ENCODE results near the gene ZNF761.
A peak's percentile ranks its signal among the peaks of the same experiment; 100 is the strongest.
"Not testable (repeated sequence)": the region's sequence is repeated elsewhere in the genome, so short reads cannot be mapped to it uniquely, and the experiment has no call there.

Gene ZNF761

DNA sequence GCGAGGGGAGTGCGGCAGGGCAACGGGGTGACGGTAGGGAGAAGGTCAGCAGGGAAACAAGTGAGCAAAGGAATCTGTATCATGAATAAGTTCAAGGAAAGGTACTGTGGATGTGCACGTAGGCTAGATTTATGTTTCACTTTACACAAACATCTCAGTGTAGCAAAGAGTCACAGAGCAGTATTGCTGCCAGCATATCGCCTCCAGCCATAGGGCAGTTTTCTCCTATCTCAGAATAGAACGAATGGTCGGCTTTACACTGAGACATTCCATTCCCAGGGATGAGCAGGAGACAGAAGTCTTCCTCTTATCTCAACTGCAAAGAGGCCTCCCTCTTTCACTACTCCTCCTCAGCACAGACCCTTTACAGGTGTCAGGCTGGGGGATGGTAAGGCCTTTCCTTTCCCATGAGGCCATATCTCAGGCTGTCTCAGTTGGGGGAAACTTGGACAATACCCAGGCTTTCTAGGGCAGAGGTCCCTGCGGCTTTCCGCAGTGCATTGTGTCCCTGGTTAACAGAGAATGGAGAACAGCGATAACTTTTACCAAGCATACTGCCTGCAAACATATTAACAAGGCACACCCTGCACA lies 28.4 kb downstream of the ZNF761 start:
- DNase-seq = not testable (repeated sequence)

GRCh38 chr19:53461866-53462265 lies 30.1 kb downstream of the ZNF761 start:
- DNase-seq = no peak

DNA sequence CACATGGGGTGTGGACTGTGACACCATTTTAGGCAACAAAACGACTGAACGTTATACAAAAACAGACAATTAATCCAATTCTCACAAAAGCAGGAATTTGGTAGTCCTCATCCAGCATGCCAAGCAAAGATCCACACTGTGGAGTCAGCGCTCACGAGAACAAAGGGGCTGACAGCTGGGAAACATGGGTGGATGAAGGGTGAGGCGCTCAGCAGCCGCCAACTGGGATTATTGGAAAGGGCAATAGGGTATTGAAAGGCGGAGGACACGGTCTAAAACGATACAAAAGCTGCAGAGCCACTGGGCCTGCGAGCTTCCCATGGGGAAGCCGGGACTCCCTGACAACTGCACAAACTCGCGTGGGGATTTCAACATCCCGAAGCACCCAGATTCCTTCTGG lies 31.1 kb downstream of the ZNF761 start:
- DNase-seq = no peak

- no peak for DNase-seq
Observed at GRCh38 chr19:53463263-53463662, 31.5 kb downstream of the ZNF761 start.

GRCh38 chr19:53466726-53467484 lies 35.1 kb downstream of the ZNF761 start:
- peak in 1 of 2 donors; percentile 11 for DNase-seq

DNA sequence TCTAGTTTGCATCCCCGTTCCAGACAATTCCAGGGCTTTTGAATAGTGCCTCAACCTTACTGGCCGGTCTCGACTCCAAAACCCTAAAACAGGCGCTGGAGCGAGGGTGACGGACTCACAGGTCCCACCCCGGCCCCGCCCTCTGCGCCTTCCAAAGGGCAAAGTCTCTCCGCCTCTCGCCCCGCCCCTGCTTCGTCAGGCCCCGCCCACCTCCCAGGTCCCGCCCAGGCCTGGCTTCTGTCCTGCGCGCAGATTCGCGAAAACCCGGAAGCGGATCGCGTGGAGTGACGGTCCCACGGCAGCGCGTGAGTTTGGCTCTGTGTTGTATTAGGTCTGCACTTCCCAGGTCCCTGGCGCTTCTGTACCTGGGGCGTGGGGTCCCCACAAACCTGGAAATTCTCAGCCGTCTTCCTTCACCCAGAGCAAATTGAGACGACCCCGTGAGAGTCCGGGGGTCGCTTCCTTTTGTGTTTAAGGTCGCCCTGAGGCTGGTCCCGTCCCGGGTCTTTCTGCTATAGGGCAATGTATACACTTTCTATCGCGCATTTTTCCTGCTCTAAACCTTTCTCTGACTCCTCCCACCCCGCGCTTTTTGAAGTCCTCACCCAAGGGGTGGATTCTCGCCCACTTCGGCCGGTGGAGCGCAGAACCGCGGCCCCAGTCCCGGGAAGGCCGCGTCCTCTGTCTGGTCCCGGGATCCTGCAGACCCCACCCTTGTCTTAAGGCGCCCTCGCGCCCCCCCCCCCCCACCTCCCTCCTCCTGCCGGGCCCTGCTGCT lies 35.9 kb downstream of the ZNF761 start, which contains the start of gene ZNF813:
Gene ZNF813 (plus strand): TSS at position 249 of the 778 bp plus-strand sequence. CDS start 16,090 bp downstream, outside the sequence.
- DNase-seq = peak; percentile 93 to 95

DNA sequence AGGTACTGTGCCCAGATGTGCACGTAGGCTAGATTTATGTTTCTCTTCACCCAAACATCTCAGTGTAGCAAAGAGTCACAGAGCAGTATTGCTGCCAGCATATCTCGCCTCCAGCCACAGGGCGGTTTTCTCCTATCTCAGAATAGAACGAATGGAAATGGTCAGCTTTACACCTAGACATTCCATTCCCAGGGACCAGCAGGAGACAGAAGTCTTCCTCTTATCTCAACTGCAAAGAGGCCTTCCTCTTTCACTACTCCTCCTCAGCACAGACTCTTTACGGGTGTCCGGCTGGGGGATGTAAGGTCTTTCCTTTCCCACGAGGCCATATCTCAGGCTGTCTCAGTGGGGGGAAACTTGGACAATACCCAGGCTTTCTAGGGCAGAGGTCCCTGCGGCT lies 36.8 kb downstream of the ZNF761 start:
- not testable (repeated sequence) for DNase-seq

DNA sequence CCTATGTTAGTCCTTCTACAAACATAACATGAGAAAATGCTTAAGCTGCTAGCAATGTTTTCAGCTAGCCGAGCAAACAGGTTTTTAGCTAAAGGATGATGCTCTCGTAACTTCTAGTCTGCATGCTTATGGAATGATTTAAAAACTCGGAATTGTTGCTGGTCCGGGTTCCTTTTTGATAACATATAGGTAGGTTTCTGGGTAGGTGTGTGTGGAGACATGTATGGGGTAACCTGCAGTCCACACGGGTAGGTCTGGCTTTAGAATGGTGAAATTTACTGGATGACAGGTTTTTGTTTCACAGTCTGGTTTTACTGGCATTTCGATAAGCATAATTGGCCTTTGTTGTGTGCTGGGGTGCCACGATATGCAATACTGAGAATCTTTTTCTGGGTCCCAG lies 40.1 kb downstream of the ZNF761 start:
- DNase-seq = no peak

- peak in 1 of 2 donors; percentile 5 for DNase-seq
Observed at GRCh38 chr19:53474832-53475231, 43.0 kb downstream of the ZNF761 start.

GRCh38 chr19:53475470-53475869 lies 43.7 kb downstream of the ZNF761 start:
- DNase-seq = not testable (repeated sequence)

- not testable (repeated sequence) for DNase-seq
Observed at GRCh38 chr19:53483751-53484150, 52.0 kb downstream of the ZNF761 start.

DNA sequence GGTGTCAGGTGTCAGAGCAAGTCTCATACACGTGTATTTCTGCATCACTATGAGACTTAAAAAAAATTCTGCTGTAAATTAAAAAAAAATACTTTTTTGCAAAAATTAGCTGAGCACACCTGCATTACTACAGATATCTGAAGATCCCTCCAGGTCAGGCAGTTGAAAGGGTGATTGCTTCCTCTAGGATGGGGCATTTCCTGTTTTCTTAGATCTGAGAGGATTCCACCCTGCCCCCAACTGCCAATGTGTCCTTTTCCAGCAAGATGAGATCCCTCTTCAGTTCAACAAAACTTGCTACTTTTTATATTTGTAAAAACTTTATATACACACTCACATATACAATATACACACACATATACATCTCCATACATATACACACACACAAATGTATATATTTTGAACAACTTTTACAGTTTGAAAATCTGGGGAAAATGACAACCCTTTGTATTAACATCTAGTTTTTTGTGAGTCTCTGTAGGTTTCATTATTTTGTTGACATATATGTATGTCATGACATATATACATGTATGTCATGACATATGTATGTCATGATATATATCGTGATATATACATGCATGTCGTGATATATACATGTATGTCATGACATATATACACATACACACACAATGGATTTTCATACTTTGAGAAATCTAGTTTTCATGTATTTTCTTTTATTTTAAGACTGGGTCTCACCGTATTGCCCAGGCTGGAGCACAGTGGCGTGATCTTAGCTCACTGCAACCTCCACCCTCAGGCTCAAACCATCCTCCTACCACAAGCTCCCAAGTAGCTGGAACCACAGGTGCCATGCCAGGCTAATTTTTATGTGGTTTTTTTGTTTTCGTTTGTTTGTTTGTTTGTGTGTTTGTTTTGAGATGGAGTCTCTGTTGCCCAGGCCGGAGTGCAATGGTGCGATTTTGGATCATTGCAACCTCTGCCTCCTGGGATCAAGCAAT lies 53.5 kb downstream of the ZNF761 start:
- no peak for DNase-seq

DNA sequence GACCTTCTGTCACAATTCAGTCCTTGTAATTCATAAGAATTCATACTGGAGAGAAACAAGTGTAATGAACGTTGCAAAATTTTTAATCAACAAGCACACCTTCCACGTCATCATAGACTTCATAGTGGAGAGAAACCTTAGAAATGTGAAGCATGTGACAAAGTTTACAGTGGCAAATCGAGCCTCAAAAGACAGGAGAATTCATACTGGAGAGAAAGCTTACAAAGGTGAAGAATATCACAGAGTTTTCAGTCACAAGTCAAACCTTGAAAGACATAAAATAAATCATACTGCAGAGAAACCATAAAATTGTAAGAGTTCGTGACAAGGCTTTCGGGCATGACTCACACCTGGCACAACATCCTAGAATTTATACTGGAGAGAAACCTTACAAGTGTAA lies 60.4 kb downstream of the ZNF761 start:
- no peak for DNase-seq

DNA sequence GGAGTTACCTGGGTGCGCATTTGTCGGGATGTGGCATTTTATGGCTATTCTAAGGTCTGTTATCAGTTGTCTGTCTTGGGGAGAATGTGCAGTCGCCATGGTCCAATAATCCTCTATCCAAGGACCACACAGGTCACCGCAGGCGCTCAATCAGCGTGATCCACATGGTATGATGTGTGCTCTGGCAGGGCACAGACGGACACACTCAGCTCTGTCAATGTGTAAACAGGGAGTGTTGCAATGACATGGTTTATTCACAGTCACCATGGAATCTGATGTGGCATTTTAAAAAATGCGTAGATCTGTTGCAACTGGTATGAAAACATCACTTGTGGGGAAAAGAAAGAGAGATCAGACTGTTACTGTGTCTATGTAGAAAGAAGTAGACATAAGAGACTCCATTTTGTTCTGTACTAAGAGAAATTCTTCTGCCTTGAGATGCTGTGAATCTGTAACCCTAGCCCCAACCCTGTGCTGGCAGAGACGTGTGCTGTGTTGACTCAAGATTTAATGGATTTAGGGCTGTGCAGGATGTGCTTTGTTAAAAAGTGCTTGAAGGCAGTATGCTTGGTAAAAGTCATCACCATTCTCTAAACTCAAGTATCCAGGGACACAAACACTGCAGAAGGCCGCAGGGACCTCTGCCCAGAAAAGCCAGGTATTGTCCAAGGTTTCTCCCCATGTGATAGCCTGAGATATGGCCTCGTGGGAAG lies 65.7 kb downstream of the ZNF761 start:
- DNase-seq = not testable (repeated sequence)

DNA sequence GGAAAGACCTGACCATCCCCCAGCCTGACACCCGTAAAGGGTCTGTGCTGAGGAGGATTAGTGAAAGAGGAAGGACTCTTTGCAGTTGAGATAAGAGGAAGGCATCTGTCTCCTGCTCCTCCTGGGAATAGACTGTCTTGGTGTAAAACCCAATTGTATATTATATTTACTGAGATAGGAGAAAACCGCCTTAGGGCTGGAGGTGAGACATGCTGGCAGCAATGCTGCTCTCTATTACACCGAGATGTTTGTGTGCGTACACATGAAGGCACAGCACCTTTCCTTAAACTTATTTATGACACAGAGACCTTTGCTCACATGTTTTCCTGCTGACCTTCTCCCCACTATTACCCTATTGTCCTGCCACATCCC lies 66.2 kb downstream of the ZNF761 start:
- DNase-seq = not testable (repeated sequence)

- DNase-seq = not testable (repeated sequence)
Observed at GRCh38 chr19:53503151-53503550, 71.4 kb downstream of the ZNF761 start.

DNA sequence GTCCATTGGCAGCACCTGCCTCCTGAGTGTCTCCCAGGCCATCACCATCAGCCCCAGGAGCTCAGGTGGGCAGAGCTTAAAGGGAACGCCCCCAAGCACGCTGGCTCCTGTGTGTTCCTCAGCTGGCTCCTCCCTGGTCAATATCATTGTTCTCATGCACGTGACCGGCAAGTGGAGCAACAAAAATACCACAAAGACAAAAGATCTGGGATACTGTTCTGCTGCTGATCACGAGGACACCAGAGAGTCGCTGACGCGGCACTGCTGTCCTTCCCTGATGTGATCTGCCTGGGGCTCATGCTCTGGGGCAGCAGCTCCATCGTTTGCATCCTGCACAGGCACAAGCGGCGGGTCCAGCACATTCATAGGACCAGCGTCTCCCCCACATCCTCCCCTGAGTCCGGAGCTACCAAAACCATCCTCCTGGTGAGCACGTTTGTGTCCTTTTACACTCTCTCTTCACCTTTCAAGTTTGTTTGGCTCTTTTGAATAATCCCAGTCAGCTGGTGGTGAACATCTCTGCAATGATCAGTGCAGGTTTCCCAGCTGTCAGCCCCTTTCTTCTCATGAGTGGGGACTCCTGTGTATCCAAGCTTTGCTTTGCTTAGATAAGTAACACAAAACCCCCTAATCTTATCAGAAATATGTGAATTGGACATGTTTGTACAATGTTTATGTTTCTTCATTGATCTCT lies 72.0 kb downstream of the ZNF761 start:
- DNase-seq = not testable (repeated sequence)

- not testable (repeated sequence) for DNase-seq
Observed at GRCh38 chr19:53504365-53504703, 72.5 kb downstream of the ZNF761 start.

DNA sequence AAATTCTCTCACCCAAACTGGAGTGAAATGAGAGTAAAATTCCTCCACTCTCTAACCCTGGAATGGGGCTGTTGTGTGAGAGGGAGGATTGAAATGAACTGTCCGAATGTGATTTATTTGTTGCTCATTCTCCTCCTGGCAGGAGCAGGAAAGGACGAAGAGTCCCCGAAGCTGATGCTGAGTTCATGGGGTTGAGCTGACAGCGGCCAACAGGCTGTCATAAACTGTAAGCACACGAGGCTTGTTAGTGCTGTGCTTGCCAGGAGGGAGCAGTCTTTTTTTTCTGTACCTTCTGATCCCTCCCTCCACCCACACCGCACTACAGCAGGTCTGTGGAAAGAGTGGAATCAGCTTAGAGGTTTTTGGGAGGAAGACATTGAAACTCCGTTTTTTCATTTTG lies 73.1 kb downstream of the ZNF761 start:
- DNase-seq = no peak

- no peak for DNase-seq
Observed at GRCh38 chr19:53506728-53507127, 74.9 kb downstream of the ZNF761 start.

Data from inflammatory macrophage (primary cell).